Measurements from ENCODE around the gene SIRT3.

- no peak for TF ChIP-seq CTCF (conservative IDR thresholded peaks at IDR 0.05 in 1 of 2, IDR thresholded peaks at IDR 0.05 in 1 of 2; ENCODE audit: extremely low read depth in 1 of 2, insufficient read depth in 1 of 2, low read depth in 1 of 2, low read length in 2 of 2)
- no peak for TF ChIP-seq EZH2 (IDR thresholded peaks at IDR 0.05; ENCODE audit: borderline replicate concordance, low read length)
Observed at GRCh38 chr11:271319-271715, 35.2 kb upstream of the SIRT3 start.
